GM21529 (cell line): ENCODE data around the gene SKOR1.

Source experiments
- ATAC-seq: cut with Tn5 transposase; IDR thresholded peaks from one replicate; pipeline ENCODE4 v1.9.1; 2021; ENCODE audit not compliant: unreplicated experiment

The SKOR1 gene

GRCh38 chr15:67824976-67825880, at the start of gene SKOR1:
Gene SKOR1 (plus strand): TSS chr15:67825509. CDS start chr15:67825603, 94 bp downstream.
- ATAC-seq: no peak

- no peak for ATAC-seq
These were observed 49.3 kb upstream of the SKOR1 start for GRCh38 chr15:67775998-67776397.

DNA sequence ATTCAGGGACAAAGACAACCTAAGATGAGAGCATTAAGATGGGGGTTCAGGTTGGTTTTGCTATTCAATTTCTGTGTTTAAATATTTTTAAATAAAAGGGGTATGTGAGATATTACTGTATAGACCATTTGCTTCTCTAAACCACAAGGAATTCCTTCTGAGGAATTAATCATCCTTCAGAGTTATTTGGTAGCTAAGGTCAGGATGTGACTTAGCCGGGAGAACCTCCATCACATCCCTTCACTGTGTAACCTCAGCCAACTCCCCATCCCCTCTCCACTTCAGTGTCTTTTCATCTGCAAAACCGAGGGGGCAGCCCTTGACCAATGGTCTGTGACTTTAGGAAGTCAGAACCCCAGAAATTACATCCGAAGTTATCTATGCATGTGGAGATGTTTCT, 48.7 kb upstream of the SKOR1 start:
- ATAC-seq: no peak

GRCh38 chr15:67777071-67777470, 48.2 kb upstream of the SKOR1 start:
- no peak for ATAC-seq

DNA sequence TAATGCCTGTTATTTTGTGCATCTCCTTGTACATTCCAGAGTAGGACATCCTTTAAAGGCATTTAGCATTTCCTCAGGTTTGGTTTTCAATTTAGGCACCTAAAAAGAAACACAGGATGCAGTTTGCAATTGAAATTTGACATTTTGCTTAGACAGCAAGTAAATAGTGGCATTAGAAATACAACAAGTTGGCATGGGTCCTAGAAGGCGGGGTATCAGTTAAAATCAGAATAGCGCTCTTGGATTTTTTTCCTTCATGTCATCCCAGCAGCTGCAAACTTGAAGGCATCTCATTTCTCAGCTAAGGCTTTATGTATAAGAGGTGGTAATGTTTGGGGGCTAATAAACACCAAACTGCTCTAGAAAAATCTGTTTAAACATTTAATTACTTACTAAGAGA, 47.5 kb upstream of the SKOR1 start:
- ATAC-seq: no peak

DNA sequence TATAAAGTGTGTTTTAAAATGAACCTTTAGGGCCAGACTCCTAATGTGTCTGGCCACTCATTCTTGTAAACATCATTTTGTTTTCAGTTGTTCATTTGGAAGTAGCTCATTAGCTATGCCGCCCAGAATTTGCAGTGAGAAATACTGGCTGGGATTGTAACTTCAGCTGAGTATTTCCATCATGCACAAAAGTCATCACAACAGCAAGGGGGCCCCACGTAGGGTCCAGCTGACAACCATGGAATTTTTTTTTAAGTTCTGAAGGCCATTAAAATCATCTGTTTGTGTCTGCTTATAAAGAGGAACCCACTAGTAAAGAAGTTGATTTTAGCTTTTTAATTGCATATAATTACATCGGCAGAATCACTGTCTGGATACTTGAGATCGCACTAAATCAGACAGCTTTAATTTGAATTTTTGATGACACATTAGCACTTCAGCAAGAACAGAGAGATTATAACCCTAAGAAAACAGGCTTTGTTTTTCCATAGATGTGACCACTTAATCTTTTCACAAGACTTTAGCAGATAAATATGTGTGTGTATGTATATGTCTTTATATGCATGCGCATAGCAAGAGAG, 46.3 kb upstream of the SKOR1 start:
- ATAC-seq: no peak

DNA sequence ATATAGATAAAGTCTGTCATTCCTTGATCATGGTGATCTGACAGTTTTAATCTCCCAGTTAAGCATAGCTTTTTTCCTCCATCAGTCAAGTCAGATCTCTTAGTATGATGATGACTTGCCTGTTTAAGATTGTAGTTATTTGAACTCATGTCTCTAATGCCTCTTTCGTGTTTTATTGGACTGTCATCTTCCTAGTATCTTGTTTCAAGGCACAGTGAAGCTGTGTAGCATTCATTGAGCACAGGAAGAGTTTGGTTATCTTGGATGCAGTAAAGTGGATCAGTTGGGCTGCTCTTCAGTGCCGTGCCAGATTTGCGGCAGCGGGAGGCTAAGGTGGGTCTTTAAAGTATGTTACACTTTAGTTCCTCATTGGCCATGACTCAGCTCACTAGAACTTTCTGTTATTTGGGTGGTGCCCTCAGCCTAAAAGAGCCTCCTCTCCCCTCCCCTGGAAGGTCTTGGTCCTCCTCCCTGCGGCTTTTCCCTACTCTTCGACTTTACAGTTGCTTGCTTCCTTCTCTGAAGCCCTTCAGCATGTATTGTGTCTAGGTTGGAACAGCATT, 45.7 kb upstream of the SKOR1 start:
- ATAC-seq: no peak

DNA sequence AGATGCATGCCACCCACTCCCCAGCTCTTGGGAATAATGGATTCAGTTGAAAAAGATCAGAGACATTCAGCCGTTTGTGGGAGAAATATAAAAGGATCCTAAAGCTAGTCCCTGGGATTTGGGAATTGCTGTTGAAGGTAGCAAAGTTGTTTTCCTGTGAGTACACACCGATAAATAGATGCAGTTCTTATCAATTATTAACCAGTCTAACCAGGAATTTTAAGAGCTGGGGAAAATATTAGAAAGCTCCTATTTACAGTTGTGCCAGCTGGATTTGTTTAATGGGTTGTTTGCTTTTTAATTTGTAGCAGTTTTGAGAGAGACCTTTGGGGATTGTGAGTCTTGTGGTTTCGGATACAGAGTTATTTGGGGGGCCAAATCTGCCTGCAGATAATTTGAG, 44.2 kb upstream of the SKOR1 start:
- no peak for ATAC-seq

GRCh38 chr15:67781907-67782690, 43.2 kb upstream of the SKOR1 start:
- no peak for ATAC-seq

DNA sequence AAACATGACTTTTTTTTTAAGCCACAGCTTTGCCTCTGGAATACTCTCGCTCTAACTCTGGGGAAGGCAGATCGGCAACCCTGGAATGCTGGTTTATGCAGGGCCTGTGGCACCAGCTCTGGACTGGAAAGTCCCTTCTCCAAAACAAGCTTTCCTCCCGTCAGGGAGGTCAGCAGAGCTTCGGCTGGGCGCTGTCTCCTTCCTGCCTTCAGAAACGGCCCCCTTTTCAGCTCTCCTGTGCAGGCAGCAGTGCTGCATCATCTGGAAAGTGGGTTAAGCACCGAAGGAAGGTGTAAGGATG, 42.7 kb upstream of the SKOR1 start:
- ATAC-seq: no peak

GRCh38 chr15:67783303-67783702, 42.0 kb upstream of the SKOR1 start:
- ATAC-seq: peak; percentile 38

- ATAC-seq: peak; percentile 89
These were observed 41.1 kb upstream of the SKOR1 start for GRCh38 chr15:67784090-67784781.

DNA sequence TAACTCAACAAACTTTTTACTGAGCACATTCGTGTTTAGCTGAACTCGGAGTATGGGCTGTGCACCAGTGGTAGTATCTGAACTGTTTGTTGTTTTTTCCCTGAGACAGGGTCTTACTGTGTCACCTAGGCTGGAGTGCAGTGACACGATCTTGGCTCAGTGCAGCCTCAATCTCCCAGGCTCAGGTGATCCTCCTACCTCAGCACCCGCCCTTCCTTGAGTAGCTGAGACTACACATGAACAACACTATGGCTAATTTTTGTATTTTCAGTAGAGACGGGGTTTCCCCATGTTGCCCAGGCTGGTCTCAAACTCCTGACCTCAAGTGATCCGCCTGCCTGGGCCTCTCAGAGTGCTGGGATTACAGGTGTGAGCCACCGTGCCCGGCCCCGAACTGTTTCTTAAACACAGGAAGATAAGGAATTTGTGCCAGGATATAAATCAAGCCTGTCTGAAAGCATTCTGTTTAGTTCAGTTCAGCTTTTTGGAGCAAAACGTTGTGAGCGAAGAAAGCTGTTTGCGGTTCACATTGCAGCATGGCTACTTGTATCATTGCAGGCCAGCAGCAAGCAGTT, 40.4 kb upstream of the SKOR1 start:
- peak; percentile 10 for ATAC-seq

DNA sequence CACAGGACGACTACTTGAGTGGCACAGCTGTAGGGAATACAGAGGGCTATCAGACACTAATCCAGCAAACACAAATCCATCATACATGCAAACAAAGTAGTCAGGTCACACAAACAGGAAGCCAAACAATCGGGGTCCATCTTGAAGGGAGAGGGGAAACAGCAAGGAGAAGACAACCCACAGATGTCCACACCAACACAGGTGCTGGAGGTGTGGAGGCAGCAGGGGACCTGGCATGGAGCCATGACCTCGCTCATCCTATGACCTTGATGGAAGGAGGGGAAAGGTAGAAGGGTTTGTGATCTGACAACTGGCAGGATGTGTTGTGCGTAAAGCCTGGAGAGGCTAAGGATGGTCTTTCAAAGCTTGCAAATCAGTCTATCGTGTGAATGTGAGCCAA, 39.9 kb upstream of the SKOR1 start:
- ATAC-seq: no peak

DNA sequence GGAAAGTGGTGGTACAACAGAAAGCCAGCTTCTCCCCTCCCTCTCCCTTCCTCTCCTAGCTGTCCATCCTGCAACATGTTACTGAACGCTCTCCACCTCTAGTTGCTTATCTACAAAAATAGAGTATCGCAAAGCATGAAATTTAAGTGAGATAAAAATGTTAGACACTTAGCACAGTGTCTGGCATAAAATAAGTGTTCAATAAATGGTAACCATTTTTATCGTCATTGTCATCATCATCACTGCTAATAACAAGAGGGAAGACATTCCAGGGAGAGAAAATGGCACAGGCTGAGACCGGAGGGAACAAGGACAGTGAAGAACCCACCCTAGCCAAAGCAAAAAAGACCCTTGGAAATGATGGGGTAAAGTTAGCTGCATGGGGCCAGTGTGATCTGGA, 38.7 kb upstream of the SKOR1 start:
- no peak for ATAC-seq

- ATAC-seq: no peak
These were observed 36.3 kb upstream of the SKOR1 start for GRCh38 chr15:67788986-67789385.

GRCh38 chr15:67790610-67791319, 34.5 kb upstream of the SKOR1 start:
- no peak for ATAC-seq

DNA sequence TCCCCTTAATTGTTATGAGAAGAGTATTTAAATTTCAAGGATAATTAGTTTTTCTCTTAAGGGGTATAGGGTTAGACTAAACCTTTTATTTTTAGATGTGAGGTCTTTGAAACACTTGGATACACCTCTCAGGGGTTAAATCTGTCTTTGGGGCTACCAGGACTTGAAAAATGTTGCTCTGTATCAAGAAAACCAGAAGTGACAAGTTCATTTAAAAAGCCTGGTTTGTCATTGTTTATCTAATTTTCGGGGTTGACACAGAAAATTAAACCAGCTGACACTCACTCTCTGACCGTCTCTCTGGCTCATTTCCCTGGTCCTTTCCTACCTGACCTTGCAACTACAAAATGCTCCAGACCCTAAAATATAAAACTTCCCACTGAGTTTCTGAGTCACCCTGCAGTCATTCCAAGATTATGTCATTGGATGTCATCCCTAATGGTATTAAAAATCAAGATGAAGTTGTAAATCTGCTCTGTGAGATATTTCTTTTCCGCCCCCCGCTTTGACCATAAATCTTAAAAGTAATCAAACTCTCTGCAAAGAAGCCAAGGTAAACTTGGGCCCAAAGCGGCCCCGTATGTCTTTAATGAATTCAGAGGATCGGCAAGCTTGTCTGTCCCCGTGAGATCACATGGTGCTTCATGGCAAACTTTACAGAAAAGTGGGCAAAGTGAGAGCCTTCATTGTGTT, 32.9 kb upstream of the SKOR1 start:
- ATAC-seq: no peak

GRCh38 chr15:67794832-67795574, 30.3 kb upstream of the SKOR1 start:
- ATAC-seq: no peak
